ENCODE measurements around the gene PEX11G.

GRCh38 chr19:7527516-7528191, 38.8 kb upstream of the PEX11G start:
- no peak for TF ChIP-seq CTCF (IDR thresholded peaks at IDR 0.05; ENCODE audit: extremely low read depth in 1 of 2, insufficient read depth in 1 of 2, low read depth in 1 of 2, low read length in 2 of 2)
- TF ChIP-seq POLR2A (IDR thresholded peaks at IDR 0.05; ENCODE audit: low read depth, low read length): no peak
- no peak for TF ChIP-seq MAX (IDR thresholded peaks at IDR 0.05; ENCODE audit: insufficient read depth, insufficient read length)
- TF ChIP-seq MYC (IDR thresholded peaks at IDR 0.05; ENCODE audit: low read depth, low read length): no peak
- no peak for TF ChIP-seq POLR2AphosphoS5 (IDR thresholded peaks at IDR 0.05; ENCODE audit: insufficient read depth, low read depth, low read length)
